Pulmonary artery endothelial cell (primary cell): ENCODE measurements around the gene PCDH9. TPM values are rescaled to one million over a fixed set of nuclear protein-coding genes. Genes with fewer than 3 reads are reported as not detected.

Source experiments
- DNase-seq: peaks from one replicate; pipeline ENCODE4 v3.0.0-alpha.2; 2011; ENCODE audit warnings: low read depth, low spot score
- total RNA-seq: library from RNA; depleted of rRNA; stranded (reverse); fragments of >200 nt; gene quantifications from 2 replicates; pipeline ENCODE4 v1.2.3, GENCODE V29; 2014

The PCDH9 gene
- total RNA-seq, 1 donor from 2014 or later = 2.9 TPM

- no peak for DNase-seq
Measured at GRCh38 chr13:66405908-66406802, 824.0 kb downstream of the PCDH9 start.

GRCh38 chr13:66402546-66402945, 827.6 kb downstream of the PCDH9 start:
- DNase-seq = no peak

- no peak for DNase-seq
Measured at GRCh38 chr13:66402066-66402465, 828.1 kb downstream of the PCDH9 start.

DNA sequence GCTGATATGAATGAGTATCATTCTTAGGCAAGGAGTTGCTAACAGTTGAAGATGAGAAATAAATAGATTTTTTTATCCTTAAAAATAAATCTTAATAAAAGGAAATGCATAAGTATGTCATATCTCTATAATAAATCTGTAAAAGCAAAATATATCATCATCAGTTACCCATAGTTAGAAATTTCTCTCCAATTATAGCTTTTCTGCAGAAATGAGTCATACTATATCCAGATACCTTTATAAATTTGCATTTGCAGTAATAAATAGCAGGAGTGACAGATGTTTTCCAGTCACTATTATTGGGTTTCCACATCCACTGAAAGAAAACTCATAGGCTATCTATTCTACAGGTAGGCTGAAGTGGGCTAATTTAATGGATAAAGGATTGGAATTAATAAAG, 829.8 kb downstream of the PCDH9 start:
- DNase-seq = no peak

DNA sequence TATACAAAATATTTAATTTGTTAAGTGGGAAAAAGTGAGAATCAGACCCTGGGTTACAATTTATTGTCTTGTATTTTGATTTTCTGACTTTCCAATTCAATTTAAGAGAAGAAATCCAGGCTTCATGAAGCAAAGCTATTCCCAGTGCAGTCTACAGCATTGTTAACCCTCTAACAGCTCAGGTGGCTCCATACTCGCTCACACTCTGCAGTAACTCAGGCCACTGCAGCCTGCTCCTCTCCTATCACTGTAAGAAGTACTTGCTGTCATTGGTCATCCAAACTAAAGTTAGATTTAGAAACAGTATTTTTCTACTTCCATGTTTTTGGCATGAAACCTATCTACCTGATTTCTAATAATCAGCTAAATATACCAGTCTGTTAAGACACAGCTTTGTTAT, 830.3 kb downstream of the PCDH9 start:
- DNase-seq = no peak

- DNase-seq = no peak
Measured at GRCh38 chr13:66397133-66397532, 833.0 kb downstream of the PCDH9 start.

DNA sequence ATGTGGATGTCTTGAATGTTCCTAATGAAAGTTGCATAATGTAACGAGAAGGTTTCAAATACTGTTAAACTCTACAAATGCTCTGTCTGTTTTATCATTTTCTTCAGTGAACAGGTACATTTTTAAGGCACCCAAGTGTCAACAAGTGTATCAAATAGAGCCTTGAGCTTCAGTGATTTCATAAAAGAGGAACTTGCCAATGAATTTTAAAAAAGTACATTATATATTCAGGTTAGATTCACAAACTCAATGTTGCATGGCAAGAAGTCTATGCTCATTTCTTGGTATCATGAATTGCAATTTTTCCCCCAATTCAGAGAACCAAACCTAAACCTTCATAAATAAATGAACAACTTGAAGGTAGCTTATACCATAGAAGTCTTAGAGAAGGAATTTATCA, 838.8 kb downstream of the PCDH9 start:
- DNase-seq = no peak

DNA sequence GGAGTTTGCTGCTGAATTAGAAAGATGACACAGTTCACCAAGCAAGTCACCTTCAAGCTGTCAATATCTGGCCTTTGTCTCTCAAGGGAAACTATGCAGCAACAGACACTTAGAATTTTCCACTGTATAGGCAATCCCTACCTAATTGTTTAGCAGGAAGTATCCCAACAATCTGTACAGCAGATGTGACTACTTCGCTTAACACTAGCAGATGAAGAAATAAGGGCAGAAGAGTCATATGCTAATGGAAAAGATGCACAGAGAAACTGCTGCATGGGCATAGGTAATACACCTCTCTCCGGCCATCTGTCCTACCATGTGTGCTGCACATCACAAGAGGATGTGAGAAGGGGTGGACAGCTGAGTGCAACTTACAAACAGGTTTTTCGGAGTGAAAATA, 851.2 kb downstream of the PCDH9 start:
- no peak for DNase-seq

DNA sequence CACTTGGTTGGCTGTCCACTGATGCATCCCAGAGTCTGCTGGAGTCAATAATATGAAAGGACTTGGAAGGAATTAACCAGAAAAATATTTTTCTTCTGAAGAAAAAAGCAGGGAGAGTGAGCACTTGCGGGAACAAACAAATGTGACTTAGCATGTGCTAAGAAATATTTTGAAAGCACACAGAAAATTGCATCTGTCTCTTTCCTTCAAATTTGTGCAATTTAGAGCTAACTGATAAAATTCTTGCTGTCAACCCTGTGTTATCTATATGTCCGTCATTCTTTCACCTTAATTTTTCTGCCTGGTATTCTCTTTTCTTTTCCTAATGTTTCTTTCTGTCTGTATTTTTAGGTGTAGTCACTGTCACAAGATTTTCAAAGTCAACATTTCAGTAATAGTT, 852.6 kb downstream of the PCDH9 start:
- DNase-seq = no peak

- DNase-seq = no peak
Measured at GRCh38 chr13:66375756-66376155, 854.4 kb downstream of the PCDH9 start.

- DNase-seq = no peak
Measured at GRCh38 chr13:66369666-66370065, 860.5 kb downstream of the PCDH9 start.

GRCh38 chr13:66367356-66367755, 862.8 kb downstream of the PCDH9 start:
- no peak for DNase-seq

GRCh38 chr13:66365101-66365500, 865.0 kb downstream of the PCDH9 start:
- DNase-seq = no peak

GRCh38 chr13:66364346-66364745, 865.8 kb downstream of the PCDH9 start:
- no peak for DNase-seq

DNA sequence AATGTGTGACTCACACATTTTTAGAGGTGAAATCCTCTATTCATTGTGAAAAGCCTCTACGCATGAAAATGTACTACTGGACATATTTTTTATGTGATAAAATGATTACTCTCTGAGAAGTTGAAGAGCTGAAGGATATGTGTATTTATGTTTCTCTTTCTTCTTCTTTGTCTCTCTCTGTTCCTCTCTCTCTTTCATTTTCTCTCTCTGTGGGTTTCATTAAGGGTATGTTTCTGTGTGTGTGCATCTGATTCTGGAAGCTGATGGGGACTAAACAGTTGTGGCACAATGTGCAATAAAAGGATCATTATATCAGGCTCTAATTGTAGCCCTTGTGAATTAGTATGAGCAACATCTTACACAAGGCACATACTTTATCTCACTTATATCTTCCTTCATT, 867.7 kb downstream of the PCDH9 start:
- DNase-seq = no peak

- DNase-seq = no peak
Measured at GRCh38 chr13:66359910-66360552, 870.1 kb downstream of the PCDH9 start.

- no peak for DNase-seq
Measured at GRCh38 chr13:66359393-66359792, 870.7 kb downstream of the PCDH9 start.

GRCh38 chr13:66358564-66358963, 871.6 kb downstream of the PCDH9 start:
- no peak for DNase-seq

- DNase-seq = no peak
Measured at GRCh38 chr13:66357463-66357862, 872.7 kb downstream of the PCDH9 start.

DNA sequence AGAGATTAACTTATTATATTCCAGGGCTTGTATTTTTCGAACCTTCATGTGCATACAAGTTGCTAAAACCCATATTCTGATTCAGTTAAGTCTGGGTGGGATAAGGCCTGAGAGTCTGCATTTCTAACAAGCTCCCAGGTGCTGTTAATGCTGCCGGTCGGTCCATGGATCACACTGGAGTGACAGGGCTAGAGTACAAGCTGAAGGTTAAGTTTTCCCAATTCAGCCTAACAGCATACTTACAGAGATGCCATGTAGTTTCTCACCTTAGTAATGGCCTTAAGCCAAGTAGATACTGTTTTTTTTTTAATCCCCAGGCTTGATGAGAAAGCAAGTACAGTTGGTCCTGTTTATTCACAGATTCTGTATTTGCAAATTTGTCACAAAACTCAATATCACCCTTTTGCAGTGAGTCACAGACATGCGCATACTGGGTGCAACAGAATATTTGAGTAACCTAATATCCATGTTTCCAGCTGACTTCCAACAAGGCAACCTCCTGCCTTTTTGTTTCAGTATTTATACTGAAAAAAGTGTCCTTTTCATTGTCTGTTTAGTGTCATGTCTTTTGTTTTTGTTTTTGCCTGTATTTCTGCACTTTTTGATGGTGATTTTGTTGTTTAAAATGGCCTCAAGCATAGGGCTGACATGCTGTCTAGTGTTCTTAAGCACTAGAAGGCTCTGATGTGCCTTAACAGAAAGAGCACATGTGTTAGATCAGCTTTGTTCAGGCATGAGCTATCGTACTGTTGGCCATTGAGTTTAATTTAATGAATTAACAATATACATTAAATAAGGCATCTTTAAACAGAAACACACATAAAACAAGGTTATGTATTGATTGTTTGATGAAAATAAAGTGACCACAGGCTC, 875.0 kb downstream of the PCDH9 start:
- no peak for DNase-seq

DNA sequence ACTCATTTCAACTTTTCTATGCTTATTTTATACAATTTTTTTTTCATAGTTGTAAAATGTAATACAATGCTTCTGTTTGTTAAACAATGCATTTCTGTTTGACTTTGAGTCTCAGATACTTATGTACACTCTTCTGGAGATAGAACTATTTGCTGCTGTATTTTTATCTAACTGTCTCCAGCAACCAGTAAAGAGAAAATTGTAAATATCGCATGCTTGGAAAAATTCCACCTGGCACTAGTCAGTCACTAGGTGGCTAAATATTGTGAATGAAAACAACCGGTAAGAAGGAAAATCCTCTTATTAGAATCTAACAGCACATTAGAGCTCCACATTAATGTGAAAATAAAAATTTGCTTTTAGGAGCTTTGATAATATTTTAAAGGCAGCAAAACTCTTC, 876.5 kb downstream of the PCDH9 start:
- DNase-seq = no peak

- DNase-seq = no peak
Measured at GRCh38 chr13:66349966-66350365, 880.2 kb downstream of the PCDH9 start.
